Measurements from ENCODE around the gene DSE.

GRCh38 chr6:116461932-116462885 is 91.5 kb downstream of the DSE start:
- TF ChIP-seq EZH2 (IDR thresholded peaks at IDR 0.05; ENCODE audit: borderline replicate concordance, low read depth, low read length, severe bottlenecking) = no peak
- TF ChIP-seq CTCF (IDR thresholded peaks at IDR 0.05; ENCODE audit: borderline replicate concordance, extremely low read depth, low read length, poor library complexity, severe bottlenecking) = no peak
